Endothelial cell of hepatic sinusoid (primary cell): Measurements from ENCODE around the gene RHOXF2B.
"Not testable (repeated sequence)": the region's sequence is repeated elsewhere in the genome, so short reads cannot be mapped to it uniquely, and the experiment has no call there.

Source experiments
- in situ Hi-C: cut with HindIII; loops from 2 replicates; pipeline ENCODE4 v1.10.0; 2017; ENCODE audit warnings: low sequenced_read_pairs

Gene RHOXF2B

GRCh38 chrX:120077590-120077989, at the start of gene RHOXF2B:
TSS of gene RHOXF2B (minus strand) at chrX:120077690. CDS start at chrX:120077552, 138 bp downstream.
- in situ Hi-C loops = not testable (repeated sequence)

GRCh38 chrX:120125444-120125843, 48.0 kb upstream of the RHOXF2B start:
- in situ Hi-C loops = no loop called here

- in situ Hi-C loops = no loop called here
Measured at GRCh38 chrX:120120223-120120622, 42.7 kb upstream of the RHOXF2B start.

- in situ Hi-C loops = no loop called here
Measured at GRCh38 chrX:120115438-120115963, 38.0 kb upstream of the RHOXF2B start, which contains the start of gene RHOXF1. TSS of gene RHOXF1 (minus strand) at chrX:120115913. CDS start at chrX:120115862, 51 bp downstream.

GRCh38 chrX:120111611-120112010, 34.1 kb upstream of the RHOXF2B start:
- in situ Hi-C loops = no loop called here

GRCh38 chrX:120109378-120109777, 31.9 kb upstream of the RHOXF2B start:
- in situ Hi-C loops = no loop called here

GRCh38 chrX:120104707-120105106, 27.2 kb upstream of the RHOXF2B start:
- in situ Hi-C loops = not testable (repeated sequence)

GRCh38 chrX:120101057-120101456, 23.6 kb upstream of the RHOXF2B start:
- in situ Hi-C loops = not testable (repeated sequence)

- in situ Hi-C loops = no loop called here
Measured at GRCh38 chrX:120090208-120090607, 12.7 kb upstream of the RHOXF2B start.

- in situ Hi-C loops = no loop called here
Measured at GRCh38 chrX:120087289-120088017, 10.0 kb upstream of the RHOXF2B start.

GRCh38 chrX:120085553-120086185, 8.2 kb upstream of the RHOXF2B start:
- in situ Hi-C loops = not testable (repeated sequence)

GRCh38 chrX:120066169-120066568, 11.3 kb downstream of the RHOXF2B start:
- in situ Hi-C loops = not testable (repeated sequence)

- in situ Hi-C loops = not testable (repeated sequence)
Measured at GRCh38 chrX:120042712-120043111, 34.8 kb downstream of the RHOXF2B start.

- in situ Hi-C loops = not testable (repeated sequence)
Measured at GRCh38 chrX:120042247-120042646, 35.2 kb downstream of the RHOXF2B start.

- in situ Hi-C loops = not testable (repeated sequence)
Measured at GRCh38 chrX:120040176-120040575, 37.3 kb downstream of the RHOXF2B start.

GRCh38 chrX:120039087-120039733, 38.3 kb downstream of the RHOXF2B start:
- in situ Hi-C loops = not testable (repeated sequence)

- in situ Hi-C loops = no loop called here
Measured at GRCh38 chrX:120036704-120037103, 40.8 kb downstream of the RHOXF2B start.

GRCh38 chrX:120035522-120036309, 41.8 kb downstream of the RHOXF2B start:
- in situ Hi-C loops = not testable (repeated sequence)

GRCh38 chrX:120029354-120029753, 48.1 kb downstream of the RHOXF2B start:
- in situ Hi-C loops = no loop called here

GRCh38 chrX:120023259-120023658, 54.2 kb downstream of the RHOXF2B start:
- in situ Hi-C loops = no loop called here

GRCh38 chrX:120022763-120023162, 54.7 kb downstream of the RHOXF2B start:
- in situ Hi-C loops = no loop called here
